K562 (cell line): ENCODE data around the gene ADAMTS2. TPM values are rescaled to one million over a fixed set of nuclear protein-coding genes. Genes with fewer than 3 reads are reported as not detected.

Experiments
- ATAC-seq: fragments of 200-7000 bp; cut with Tn5 transposase; 3 replicates; pipeline ENCODE4 v1.9.1; 2020; ENCODE audit warnings: moderate library complexity
- BruUV-seq: library from RNA; stranded (reverse); fragments of 400-500 nt; replicated peaks from 2 replicates; lab custom pipeline; 2021; lab: Mats Ljungman, UMichigan
- CTCF ChIA-PET: fragments of 300-600 bp; formaldehyde crosslinking; extraction: SDS; loops from one replicate; lab custom pipeline; 2021; ENCODE audit warnings: low intra/inter-chr PET ratio; lab: Yijun Ruan, JAX
- POLR2A ChIA-PET: fragments of 300-600, 350-650 bp; sonication (Branson Sonifier 250); formaldehyde crosslinking; extraction: SDS; loops from one replicate; lab custom pipeline; 2021; ENCODE audit warnings: antibody characterized with exemption, inconsistent platforms; lab: Yijun Ruan, JAX
- DNase-seq, 4 experiments: peaks; one replicate each; pipeline versions ENCODE4 v3.0.0 to v3.0.0-alpha.2; 2011 to 2018; ENCODE audit warnings: low spot score in 3 of 4, mixed read lengths in 3 of 4; ENCODE audit errors: extremely low read depth in 1 of 4
- FAIRE-seq: peaks from 2 replicates; lab custom pipeline; 2011; peaks lifted over from hg19 to GRCh38; lab: Jason Lieb, UNC
- H2AFZ ChIP-seq: 2 replicates; pipeline ENCODE4 v1.6.0; 2011; ENCODE audit warnings: low read depth, low read length, control low read depth, inconsistent platforms
- H3K27ac ChIP-seq: fragments of 200-600 bp; 3 replicates; pipeline ENCODE4 v1.8.0; 2011; ENCODE audit warnings: low read depth, mild to moderate bottlenecking, control low read depth, inconsistent platforms, low read length, moderate library complexity, mixed read lengths; ENCODE audit errors: extremely low read depth
- H3K27me3 ChIP-seq, 2 experiments: fragments of 300-600 bp in 1 of 2; 2 replicates in 1 of 2; 3 replicates in 1 of 2; pipeline versions ENCODE4 v1.6.0 to v1.8.0; 2011; ENCODE audit warnings: inconsistent platforms in 2 of 2, low read length in 2 of 2, mild to moderate bottlenecking in 1 of 2, mixed read lengths in 1 of 2, moderate library complexity in 1 of 2; ENCODE audit not compliant: control insufficient read depth in 2 of 2, insufficient read depth in 2 of 2
- H3K36me3 ChIP-seq: fragments of 300-600 bp; 3 replicates; pipeline ENCODE4 v1.8.0; 2011; ENCODE audit warnings: mild to moderate bottlenecking, low read length, inconsistent platforms; ENCODE audit not compliant: control insufficient read depth, insufficient read depth
- H3K4me1 ChIP-seq, 2 experiments: fragments of 200-600 bp in 1 of 2; replicated peaks in 1 of 2; 2 replicates in 1 of 2; 3 replicates in 1 of 2; pipeline versions ENCODE4 v1.5.1 to v1.8.0; 2011; ENCODE audit warnings: inconsistent platforms in 2 of 2, low read length in 2 of 2, mild to moderate bottlenecking in 1 of 2, mixed read lengths in 1 of 2, moderate library complexity in 1 of 2; ENCODE audit not compliant: control insufficient read depth in 2 of 2, insufficient read depth in 2 of 2
- H3K4me2 ChIP-seq: 2 replicates; pipeline ENCODE4 v1.6.1; 2011; ENCODE audit warnings: low read length, control low read depth, inconsistent platforms, mixed read lengths; ENCODE audit not compliant: insufficient read depth
- H3K4me3 ChIP-seq: fragments of 200-600 bp; sonication (generic), shearing (Covaris generic); 2 replicates; pipeline ENCODE4 v1.5.1; 2016; ENCODE audit warnings: control low read depth, inconsistent platforms
- H3K79me2 ChIP-seq: fragments of 200-600 bp; 3 replicates; pipeline ENCODE4 v1.8.0; 2011; ENCODE audit warnings: low read length, inconsistent platforms; ENCODE audit not compliant: control insufficient read depth, insufficient read depth
- H3K9ac ChIP-seq, 2 experiments: 2 replicates each; pipeline versions ENCODE4 v1.6.0 to v1.6.1; 2011; ENCODE audit warnings: low read depth in 2 of 2, low read length in 2 of 2, control low read depth in 1 of 2, inconsistent platforms in 1 of 2, mild to moderate bottlenecking in 1 of 2, mixed read lengths in 1 of 2; ENCODE audit not compliant: insufficient read depth in 1 of 2
- H3K9me1 ChIP-seq: one replicate; pipeline ENCODE4 v1.6.0; 2011; ENCODE audit warnings: inconsistent platforms, mild to moderate bottlenecking, low read length, moderate library complexity; ENCODE audit not compliant: control insufficient read depth, insufficient read depth
- H3K9me3 ChIP-seq: replicated peaks from 2 replicates; pipeline ENCODE4 v1.5.1; 2011; ENCODE audit warnings: low read depth, low read length, inconsistent platforms; ENCODE audit not compliant: control insufficient read depth, insufficient read depth
- H4K20me1 ChIP-seq: replicated peaks from 2 replicates; pipeline ENCODE4 v1.6.1; 2011; ENCODE audit warnings: low read length, inconsistent platforms, mixed read lengths; ENCODE audit not compliant: control insufficient read depth, insufficient read depth
- E2F5 ChIP-seq: sonication (generic); formaldehyde crosslinking; IDR thresholded peaks from 2 replicates; pipeline ENCODE4 v1.8.0; 2022; ENCODE audit warnings: mild to moderate bottlenecking, missing genetic modification reagents
- PRDM10 ChIP-seq: fragments of 450-650 bp; IDR thresholded peaks from 2 replicates; pipeline ENCODE4 v1.6.1; 2018; ENCODE audit not compliant: partially characterized antibody
- RBBP5 ChIP-seq: fragments of 200-600 bp; sonication (generic); IDR thresholded peaks from 2 replicates; pipeline ENCODE4 v1.6.1; 2012; ENCODE audit warnings: borderline replicate concordance, mild to moderate bottlenecking, low read length, control low read depth, inconsistent platforms; ENCODE audit not compliant: insufficient read depth, poor library complexity, severe bottlenecking
- ZNF583 ChIP-seq: fragments of 250-450 bp; sonication (Bioruptor Pico); IDR thresholded peaks from 2 replicates; pipeline ENCODE4 v1.4.0; 2020
- ZNF77 ChIP-seq: fragments of 250-450 bp; sonication (Bioruptor Pico); IDR thresholded peaks from 2 replicates; pipeline ENCODE4 v1.5.0; 2020
- WGBS: fragments of 100-300 bp; shearing (Covaris generic); methylation state at CpG from one replicate; pipeline ENCODE4 v1.1.6; 2016; ENCODE audit warnings: low coverage, mixed read lengths; ENCODE audit not compliant: insufficient coverage; ENCODE audit errors: missing lambda C conversion rate; 5-methylcytosine and 5-hydroxymethylcytosine counted together
- in situ Hi-C: fragments of 300-500 bp; cut with MboI; formaldehyde crosslinking; loops from 4 replicates; pipeline ENCODE4 v1.15.0; 2018; ENCODE audit warnings: inconsistent platforms, mixed read lengths
- intact Hi-C: fragments of 100-400 bp; cut with micrococcal nuclease; formaldehyde crosslinking; loops from 2 replicates; pipeline ENCODE4 v1.14.2; 2022
- polyA plus RNA-seq, 8 experiments: library from polyadenylated mRNA; depleted of rRNA in 4 of 8; stranded (reverse) in 5 of 8; unstranded in 3 of 8; fragments of >200 nt; fragmentation: Nextera tagmentation in 2 of 8; fragmentation: Illumina TruSeq in 1 of 8; extraction: Ambion mirVana in 2 of 8; extraction: Trizol in 1 of 8; gene quantifications; 2 replicates each; pipeline versions ENCODE4 v1.2.1 to v1.2.3, GENCODE V29; 2011 to 2014; ENCODE audit warnings: inconsistent platforms in 1 of 8, missing spikeins in 1 of 8
- total RNA-seq, 7 experiments: library from RNA; depleted of rRNA in 6 of 7; stranded (reverse); fragments of >200 nt in 6 of 7; fragmentation: Illumina TruSeq in 2 of 7; extraction: Trizol in 2 of 7; gene quantifications; 2 replicates each; pipeline versions ENCODE4 v1.2.1 to v1.2.3, GENCODE V29; 2011 to 2021; ENCODE audit warnings: low replicate concordance in 1 of 7

Gene ADAMTS2
- total and polyA plus RNA-seq, 9 of the 15 experiments (the other 6 are each of a cell fraction or from before 2014, with no cell fraction given) = not detected

- FAIRE-seq = no peak
- under 1% methylated on average over 20 of the region's 25 CpGs for WGBS
- no TSS peak for BruUV-seq
- Histone ChIP-seq H3K4me1 (peaks cover 0 to 3% of the 10 kb centered on the region in 2 experiments; a peak in 1 of 5 replicates), H3K4me3 (no peak overlapping the region), H2AFZ (no peak overlapping the region), H3K9me3 (no peaks in the 10 kb centered on the region), H3K27ac (no peak overlapping the region), H3K9ac (no peak overlapping the region), H3K79me2 (no peaks in the 10 kb centered on the region), H4K20me1 (no peaks in the 10 kb centered on the region), H3K9me1 (no peaks in the 10 kb centered on the region), H3K4me2 (no peak overlapping the region), H3K27me3 (peaks cover 0 to 38% of the 10 kb centered on the region in 2 experiments; a peak in 4 of 5 replicates), H3K36me3 (no peaks in the 10 kb centered on the region)
- no peak for DNase-seq
- no peak for ATAC-seq
- intact Hi-C loops = no loop called here
- in situ Hi-C loops = no loop called here
- POLR2A ChIA-PET = interaction anchor here (2.0 kb wide), 1 partner anchor 7 kb away, joined by 4 read pairs; no protein-coding TSS in a partner anchor
- TF ChIP-seq ZNF77 (CRISPR knock-in tag) (no peak), ZNF583 (CRISPR knock-in tag) (no peak), PRDM10 (no peak), E2F5 (CRISPR knock-in tag) (no peak), RBBP5 (no peak)
- CTCF ChIA-PET = no interaction called here
Observed at GRCh38 chr5:179147991-179148702, 197.1 kb downstream of the ADAMTS2 start.
